H1 (cell line): ENCODE data around the gene C19orf25. TPM values are rescaled to one million over a fixed set of nuclear protein-coding genes. Genes with fewer than 3 reads are reported as not detected.

Experiments
- CTCF ChIA-PET: fragments of 300-600 bp; sonication (Branson Sonifier 250); formaldehyde crosslinking; loops from one replicate; lab custom pipeline; 2021; ENCODE audit not compliant: partially characterized antibody; lab: Charles Lee
- POLR2A ChIA-PET: fragments of 300-600 bp; sonication (Branson Sonifier 250); formaldehyde crosslinking; loops from one replicate; lab custom pipeline; 2021; ENCODE audit warnings: inconsistent platforms; ENCODE audit not compliant: partially characterized antibody; lab: Charles Lee
- DNase-seq, 2 experiments: peaks; one replicate each; pipeline versions ENCODE4 v3.0.0 to v3.0.0-alpha.2; 2010 to 2022; ENCODE audit warnings: low spot score in 2 of 2, low read depth in 1 of 2, mixed read lengths in 1 of 2
- FAIRE-seq: peaks from 2 replicates; lab custom pipeline; 2011; peaks lifted over from hg19 to GRCh38; lab: Jason Lieb, UNC
- H2AFZ ChIP-seq: 2 replicates; pipeline ENCODE4 v1.8.1; 2012; ENCODE audit warnings: low read length, inconsistent platforms
- H2AK5ac ChIP-seq: 2 replicates; pipeline ENCODE4 v1.6.1; 2013; ENCODE audit warnings: low read depth, low read length
- H2BK120ac ChIP-seq: replicated peaks from 2 replicates; pipeline ENCODE3; 2013; ENCODE audit warnings: low read depth, low read length, inconsistent platforms
- H2BK12ac ChIP-seq: 2 replicates; pipeline ENCODE4 v1.6.1; 2013; ENCODE audit warnings: low read depth, low read length
- H2BK15ac ChIP-seq: 2 replicates; pipeline ENCODE4 v1.6.1; 2013; ENCODE audit warnings: low read length
- H2BK20ac ChIP-seq: 2 replicates; pipeline ENCODE4 v1.6.1; 2013; ENCODE audit warnings: low read length
- H2BK5ac ChIP-seq: 2 replicates; pipeline ENCODE4 v1.6.1; 2013; ENCODE audit warnings: low read depth, low read length
- H3K14ac ChIP-seq: 2 replicates; pipeline ENCODE4 v1.6.1; 2013; ENCODE audit warnings: inconsistent platforms; ENCODE audit not compliant: insufficient read length
- H3K18ac ChIP-seq: 2 replicates; pipeline ENCODE4 v1.6.1; 2013; ENCODE audit warnings: low read length; ENCODE audit errors: extremely low read depth
- H3K23ac ChIP-seq: 2 replicates; pipeline ENCODE4 v1.6.1; 2013; ENCODE audit warnings: inconsistent platforms; ENCODE audit not compliant: insufficient read length
- H3K23me2 ChIP-seq: 2 replicates; pipeline ENCODE4 v1.6.1; 2013; ENCODE audit warnings: low read depth, low read length
- H3K27ac ChIP-seq: 2 replicates; pipeline ENCODE4 v1.6.1; 2011; ENCODE audit warnings: low read depth, low read length, inconsistent platforms
- H3K27me3 ChIP-seq, 4 experiments: replicated peaks in 1 of 4; 1 replicate in 1 of 4; 2 replicates in 3 of 4; pipeline versions ENCODE4 v1.6.1 to v1.8.1; 2011 to 2013; ENCODE audit warnings: low read length in 3 of 4, mild to moderate bottlenecking in 3 of 4, inconsistent platforms in 2 of 4, mixed read lengths in 2 of 4, moderate library complexity in 1 of 4; ENCODE audit not compliant: control insufficient read depth in 3 of 4, insufficient read depth in 3 of 4; ENCODE audit errors: extremely low read depth in 1 of 4
- H3K36me3 ChIP-seq, 4 experiments: 2 replicates each; pipeline versions ENCODE4 v1.6.1 to v1.8.1; 2011 to 2013; ENCODE audit warnings: mild to moderate bottlenecking in 4 of 4, low read length in 3 of 4, moderate library complexity in 2 of 4, control low read depth in 1 of 4, inconsistent platforms in 1 of 4; ENCODE audit not compliant: insufficient read depth in 4 of 4, control insufficient read depth in 2 of 4
- H3K4ac ChIP-seq: replicated peaks from 2 replicates; pipeline ENCODE3; 2013; ENCODE audit warnings: low read length, low read depth, mixed read lengths, inconsistent platforms; ENCODE audit not compliant: insufficient read length
- H3K4me1 ChIP-seq, 4 experiments: replicated peaks in 1 of 4; 1 replicate in 1 of 4; 2 replicates in 3 of 4; pipeline versions ENCODE4 v1.6.1 to v1.8.1; 2011 to 2013; ENCODE audit warnings: low read length in 3 of 4, inconsistent platforms in 2 of 4, mixed read lengths in 1 of 4; ENCODE audit not compliant: insufficient read depth in 4 of 4, control insufficient read depth in 3 of 4
- H3K4me2 ChIP-seq, 2 experiments: 2 replicates each; pipeline versions ENCODE4 v1.6.1 to v1.8.1; 2011 to 2013; ENCODE audit warnings: low read depth in 2 of 2, low read length in 2 of 2, control low read depth in 1 of 2, inconsistent platforms in 1 of 2, mild to moderate bottlenecking in 1 of 2; ENCODE audit not compliant: insufficient read depth in 1 of 2
- H3K4me3 ChIP-seq, 4 experiments: fragments of 200-600, 300-600 bp in 1 of 4; sonication (generic), shearing (Covaris generic), sonication (Bioruptor Twin) in 1 of 4; 2 replicates each; pipeline versions ENCODE4 v1.5.1 to v1.8.1; 2011 to 2016; ENCODE audit warnings: low read length in 4 of 4, low read depth in 3 of 4, control low read depth in 2 of 4, inconsistent platforms in 2 of 4, mild to moderate bottlenecking in 2 of 4, mixed read lengths in 1 of 4, moderate library complexity in 1 of 4; ENCODE audit not compliant: insufficient read depth in 2 of 4; ENCODE audit errors: extremely low read depth in 1 of 4
- H3K56ac ChIP-seq: replicated peaks from 2 replicates; pipeline ENCODE3; 2013; ENCODE audit warnings: low read depth, mild to moderate bottlenecking, mixed read lengths, low read length, inconsistent platforms; ENCODE audit not compliant: insufficient read length
- H3K79me1 ChIP-seq: 2 replicates; pipeline ENCODE4 v1.6.1; 2013; ENCODE audit warnings: low read depth, low read length, control low read depth
- H3K79me2 ChIP-seq, 2 experiments: 2 replicates each; pipeline versions ENCODE4 v1.6.1 to v1.8.1; 2012 to 2013; ENCODE audit warnings: low read length in 2 of 2, mild to moderate bottlenecking in 2 of 2, inconsistent platforms in 1 of 2; ENCODE audit not compliant: insufficient read depth in 2 of 2, control insufficient read depth in 1 of 2
- H3K9ac ChIP-seq, 4 experiments: replicated peaks in 1 of 4; 1 replicate in 1 of 4; 2 replicates in 3 of 4; pipeline versions ENCODE4 v1.6.1 to v1.8.1; 2011 to 2013; ENCODE audit warnings: low read depth in 3 of 4, low read length in 3 of 4, control low read depth in 2 of 4, mild to moderate bottlenecking in 2 of 4, moderate library complexity in 2 of 4, inconsistent platforms in 1 of 4; ENCODE audit errors: extremely low read depth in 1 of 4
- H3K9me3 ChIP-seq, 2 experiments: 2 replicates each; pipeline versions ENCODE4 v1.6.1 to v1.8.1; 2012 to 2013; ENCODE audit warnings: mild to moderate bottlenecking in 2 of 2, moderate library complexity in 2 of 2, control low read depth in 1 of 2, inconsistent platforms in 1 of 2, low read depth in 1 of 2, low read length in 1 of 2, mixed read lengths in 1 of 2; ENCODE audit not compliant: insufficient read depth in 2 of 2
- H4K20me1 ChIP-seq, 2 experiments: replicated peaks in 1 of 2; 2 replicates each; pipeline versions ENCODE3 to v1.8.1; 2011 to 2013; ENCODE audit warnings: inconsistent platforms in 2 of 2, low read length in 2 of 2, mild to moderate bottlenecking in 1 of 2; ENCODE audit not compliant: insufficient read depth in 2 of 2, control insufficient read depth in 1 of 2
- H4K5ac ChIP-seq: 2 replicates; pipeline ENCODE4 v1.6.1; 2013; ENCODE audit warnings: low read length, low read depth, mixed read lengths, inconsistent platforms; ENCODE audit not compliant: insufficient read length
- H4K8ac ChIP-seq: 2 replicates; pipeline ENCODE4 v1.8.0; 2013; ENCODE audit warnings: mild to moderate bottlenecking, moderate library complexity, low read length, inconsistent platforms; ENCODE audit not compliant: insufficient read depth; ENCODE audit errors: extremely low read depth
- H4K91ac ChIP-seq: replicated peaks from 2 replicates; pipeline ENCODE3; 2013; ENCODE audit warnings: low read length, mixed read lengths, inconsistent platforms; ENCODE audit not compliant: insufficient read length
- WGBS, 2 experiments: shearing (Covaris generic) in 1 of 2; methylation state at CpG; one replicate each; pipeline versions ENCODE4 v1.1.6 to v1.1.7; 2013 to 2015; ENCODE audit warnings: low lambda C conversion rate in 2 of 2, mixed read lengths in 2 of 2, inconsistent platforms in 1 of 2, low coverage in 1 of 2, missing lambda C conversion rate in 1 of 2; ENCODE audit not compliant: insufficient replicate concordance in 2 of 2, insufficient coverage in 1 of 2, insufficient read length in 1 of 2; ENCODE audit errors: extremely low coverage in 1 of 2, missing lambda C conversion rate in 1 of 2; 5-methylcytosine and 5-hydroxymethylcytosine counted together
- polyA plus RNA-seq, 7 experiments: library from polyadenylated mRNA; depleted of rRNA in 3 of 7; stranded (reverse) in 5 of 7; unstranded in 2 of 7; fragments of >200 nt in 5 of 7; fragments of 200-250 nt in 2 of 7; gene quantifications; 1 replicate in 5 of 7; 2 replicates in 1 of 7; 4 replicates in 1 of 7; pipeline versions ENCODE4 v1.2.1 to v1.2.3, GENCODE V29; 2011 to 2013; ENCODE audit warnings: missing spikeins in 2 of 7, mixed read lengths in 2 of 7
- total RNA-seq: library from RNA; stranded (reverse); fragmentation: NEBNext Ultra II Directional; extraction: Animal tissue kit (Norgen Biotek cat#: 25700); gene quantifications from 2 replicates; pipeline ENCODE4 v1.2.1, GENCODE V29; 2021

The C19orf25 gene
- total and polyA plus RNA-seq, 2 of the 8 experiments (the other 6 are each of a cell fraction or from before 2014, with no cell fraction given), result 41.3 to 67.4 TPM

- Histone ChIP-seq H3K14ac (no peak overlapping the region), H3K23ac (no peak overlapping the region), H3K27ac (no peak overlapping the region), H4K20me1 (peaks cover 13 to 14% of the 10 kb centered on the region in 2 experiments), H3K23me2 (peaks cover 4% of the 10 kb centered on the region; the same call in 1 of the 2 replicates), H2BK15ac (no peak overlapping the region), H3K4me1 (peaks cover 0 to 37% (median 23%) of the 10 kb centered on the region in 4 experiments; a peak in 6 of 7 replicates), H3K56ac (no peak overlapping the region), H3K79me2 (no peaks in the 10 kb centered on the region), H3K9me3 (no peaks in the 10 kb centered on the region), H3K79me1 (no peaks in the 10 kb centered on the region), H3K27me3 (peaks cover 34 to 58% (median 52%) of the 10 kb centered on the region in 4 experiments), H2BK20ac (no peak overlapping the region), H2AFZ (no peak overlapping the region), H4K5ac (no peak overlapping the region), H4K8ac (no peak overlapping the region), H2BK5ac (no peak overlapping the region), H2BK12ac (no peak overlapping the region), H3K36me3 (no peaks in the 10 kb centered on the region), H4K91ac (no peak overlapping the region), H3K9ac (no peak overlapping the region), H2BK120ac (no peak overlapping the region), H3K4me3 (no peak overlapping the region), H2AK5ac (no peak overlapping the region), H3K4ac (no peak overlapping the region), H3K18ac (no peak overlapping the region), H3K4me2 (no peak overlapping the region)
- FAIRE-seq, result no peak
- DNase-seq, result no peak
- POLR2A ChIA-PET, result interaction anchor here (1.9 kb wide), 1 partner anchor 179 kb away, joined by 6 read pairs; the partner anchor contains the start of gene CIRBP
- CTCF ChIA-PET, result interaction anchor here (0.6 to 1.3 kb wide), 4 partner anchors 12 to 34 kb away, joined by 3 to 6 read pairs (median 4); no protein-coding TSS in a partner anchor
- WGBS, 2 experiments, result 88% methylated on average over 9 of the region's 9 CpGs; no CpG with 5 or more reads in 1 of the 2 experiments
Observed at GRCh38 chr19:1447944-1448343, 31.1 kb downstream of the C19orf25 start.
